Osteocyte (in vitro differentiated cells): ENCODE measurements around the gene NEMP1. TPM values are rescaled to one million over a fixed set of nuclear protein-coding genes. Genes with fewer than 3 reads are reported as not detected.

Experiments used
- DNase-seq: peaks from one replicate; pipeline ENCODE4 v3.0.0; 2021; ENCODE audit warnings: mixed read lengths; ENCODE audit not compliant: unreplicated experiment; ENCODE audit errors: extremely low spot score
- H3K27ac Mint-ChIP-seq: one replicate; pipeline ENCODE4 v1.8.0; 2021; ENCODE audit warnings: mild to moderate bottlenecking, mixed read lengths; ENCODE audit not compliant: unreplicated experiment
- H3K27me3 Mint-ChIP-seq: one replicate; pipeline ENCODE4 v1.8.0; 2021; ENCODE audit warnings: mixed read lengths; ENCODE audit not compliant: unreplicated experiment
- H3K36me3 Mint-ChIP-seq: one replicate; pipeline ENCODE4 v1.8.0; 2021; ENCODE audit warnings: mixed read lengths; ENCODE audit not compliant: unreplicated experiment
- H3K4me1 Mint-ChIP-seq: one replicate; pipeline ENCODE4 v1.8.0; 2021; ENCODE audit warnings: mixed read lengths; ENCODE audit not compliant: unreplicated experiment
- H3K4me3 Mint-ChIP-seq: one replicate; pipeline ENCODE4 v1.8.0; 2021; ENCODE audit warnings: mild to moderate bottlenecking, moderate library complexity, mixed read lengths; ENCODE audit not compliant: unreplicated experiment
- H3K9me3 Mint-ChIP-seq: one replicate; pipeline ENCODE4 v1.8.0; 2021; ENCODE audit warnings: mixed read lengths; ENCODE audit not compliant: unreplicated experiment
- CTCF ChIP-seq: fragments of 200-600 bp; sonication (generic); IDR thresholded peaks from 2 replicates; pipeline ENCODE4 v1.5.0; 2021; ENCODE audit warnings: antibody characterized with exemption, mild to moderate bottlenecking, moderate library complexity
- total RNA-seq: library from RNA; stranded (reverse); gene quantifications from 2 replicates; pipeline ENCODE4 v1.2.1, GENCODE V29; 2021

The NEMP1 gene
- total RNA-seq, 1 donor from 2014 or later, result 12.1 TPM

GRCh38 chr12:57099047-57099714, 20.6 kb upstream of the NEMP1 start:
- no peak for TF ChIP-seq CTCF
- no peaks in the 10 kb centered on the region for H3K9me3 Mint-ChIP-seq
- peaks cover 11% of the 10 kb centered on the region for H3K4me1 Mint-ChIP-seq
- no peaks in the 10 kb centered on the region for H3K27me3 Mint-ChIP-seq
- H3K36me3 Mint-ChIP-seq, result peaks cover 24% of the 10 kb centered on the region
- DNase-seq, result no peak
- no peak overlapping the region for H3K4me3 Mint-ChIP-seq
- peak overlapping the region; percentile 5 for H3K27ac Mint-ChIP-seq

GRCh38 chr12:57098546-57098945, 20.0 kb upstream of the NEMP1 start:
- no peak for DNase-seq
- H3K36me3 Mint-ChIP-seq, result peaks cover 24% of the 10 kb centered on the region
- no peak for TF ChIP-seq CTCF
- H3K9me3 Mint-ChIP-seq, result no peaks in the 10 kb centered on the region
- H3K4me1 Mint-ChIP-seq, result peaks cover 15% of the 10 kb centered on the region
- H3K4me3 Mint-ChIP-seq, result no peak overlapping the region
- H3K27ac Mint-ChIP-seq, result no peak overlapping the region
- H3K27me3 Mint-ChIP-seq, result no peaks in the 10 kb centered on the region

GRCh38 chr12:57097554-57097835, 18.9 kb upstream of the NEMP1 start:
- peaks cover 24% of the 10 kb centered on the region for H3K4me1 Mint-ChIP-seq
- H3K27me3 Mint-ChIP-seq, result no peaks in the 10 kb centered on the region
- no peaks in the 10 kb centered on the region for H3K9me3 Mint-ChIP-seq
- no peak for TF ChIP-seq CTCF
- no peak overlapping the region for H3K4me3 Mint-ChIP-seq
- H3K27ac Mint-ChIP-seq, result no peak overlapping the region
- peaks cover 32% of the 10 kb centered on the region for H3K36me3 Mint-ChIP-seq
- DNase-seq, result no peak

- peaks cover 32% of the 10 kb centered on the region for H3K36me3 Mint-ChIP-seq
- no peaks in the 10 kb centered on the region for H3K9me3 Mint-ChIP-seq
- H3K4me3 Mint-ChIP-seq, result no peak overlapping the region
- peak overlapping the region; percentile 58 for H3K27ac Mint-ChIP-seq
- peaks cover 28% of the 10 kb centered on the region for H3K4me1 Mint-ChIP-seq
- peak; percentile 80 for DNase-seq
- no peaks in the 10 kb centered on the region for H3K27me3 Mint-ChIP-seq
- TF ChIP-seq CTCF, result no peak
Measured at GRCh38 chr12:57096748-57097553, 18.4 kb upstream of the NEMP1 start.

- Mint-ChIP-seq H3K36me3 (peaks cover 32% of the 10 kb centered on the region), H3K4me1 (peaks cover 34% of the 10 kb centered on the region)
- no peak for TF ChIP-seq CTCF
Measured at GRCh38 chr12:57096099-57096572, 17.5 kb upstream of the NEMP1 start.

More at GRCh38 chr12:57096099-57096572, 17.5 kb upstream of the NEMP1 start:
- DNase-seq, result peak; percentile 70
- no peak overlapping the region for H3K4me3 Mint-ChIP-seq
- no peaks in the 10 kb centered on the region for H3K9me3 Mint-ChIP-seq
- no peaks in the 10 kb centered on the region for H3K27me3 Mint-ChIP-seq
- H3K27ac Mint-ChIP-seq, result no peak overlapping the region
